HepG2 (cell line): Measurements from ENCODE around the gene TM9SF4. TPM values are rescaled to one million over a fixed set of nuclear protein-coding genes. Genes with fewer than 3 reads are reported as not detected.
A peak's percentile ranks its signal among the peaks of the same experiment; 100 is the strongest.

Experiments
- AHR ChIP-seq: IDR thresholded peaks from 2 replicates; pipeline ENCODE4 v1.6.1; 2018; ENCODE audit warnings: missing genetic modification reagents, missing compliant biosample characterization
- ATF4 ChIP-seq, 2 experiments: fragments of 450-650 bp in 1 of 2; sonication (generic) in 1 of 2; formaldehyde crosslinking; IDR thresholded peaks; 2 replicates each; pipeline versions ENCODE4 v1.5.0 to v1.8.0; 2020 to 2022; ENCODE audit warnings: mild to moderate bottlenecking in 1 of 2, missing genetic modification reagents in 1 of 2
- E2F2 ChIP-seq: sonication (generic); formaldehyde crosslinking; IDR thresholded peaks from 2 replicates; pipeline ENCODE4 v1.4.0; 2020; ENCODE audit warnings: missing genetic modification reagents, borderline replicate concordance
- ETV5 ChIP-seq: IDR thresholded peaks from 2 replicates; pipeline ENCODE4 v1.6.1; 2018; ENCODE audit warnings: missing biosample characterization, missing genetic modification reagents, inconsistent platforms, borderline replicate concordance
- GATAD2A ChIP-seq: IDR thresholded peaks from 2 replicates; pipeline ENCODE4 v1.6.1; 2016
- GMEB1 ChIP-seq: sonication (generic); formaldehyde crosslinking; IDR thresholded peaks from 2 replicates; pipeline ENCODE4 v1.5.1; 2020; ENCODE audit warnings: missing genetic modification reagents, mild to moderate bottlenecking, borderline replicate concordance
- HOXA5 ChIP-seq: sonication (generic); formaldehyde crosslinking; IDR thresholded peaks from 2 replicates; pipeline ENCODE4 v1.4.0; 2020; ENCODE audit warnings: missing genetic modification reagents
- MIXL1 ChIP-seq: IDR thresholded peaks from 2 replicates; pipeline ENCODE4 v1.6.1; 2016
- PRDM15 ChIP-seq: sonication (generic); formaldehyde crosslinking; IDR thresholded peaks from 2 replicates; pipeline ENCODE4 v1.4.0; 2020; ENCODE audit warnings: missing genetic modification reagents
- SKI ChIP-seq: fragments of 450-650 bp; IDR thresholded peaks from one replicate; pipeline ENCODE4 v1.6.1; 2018; ENCODE audit warnings: mild to moderate bottlenecking; ENCODE audit not compliant: partially characterized antibody
- SOX6 ChIP-seq, 2 experiments: fragments of 450-650 bp in 1 of 2; sonication (generic) in 1 of 2; formaldehyde crosslinking in 1 of 2; IDR thresholded peaks; 2 replicates each; pipeline versions ENCODE4 v1.4.0 to v1.6.1; 2017 to 2020; ENCODE audit warnings: antibody characterized with exemption in 1 of 2, mild to moderate bottlenecking in 1 of 2, missing genetic modification reagents in 1 of 2
- TBP ChIP-seq: sonication (generic); formaldehyde crosslinking; IDR thresholded peaks from 2 replicates; pipeline ENCODE4 v1.5.0; 2020; ENCODE audit warnings: missing genetic modification reagents
- ZNF546 ChIP-seq: sonication (generic); formaldehyde crosslinking; conservative IDR thresholded peaks from 2 replicates; pipeline ENCODE4 v1.8.1; 2023; ENCODE audit warnings: mild to moderate bottlenecking, missing genetic modification reagents
- ZNF674 ChIP-seq: sonication (generic); formaldehyde crosslinking; IDR thresholded peaks from 2 replicates; pipeline ENCODE4 v1.5.0; 2020; ENCODE audit warnings: low read depth, mild to moderate bottlenecking, missing genetic modification reagents
- polyA plus RNA-seq, 8 experiments: library from polyadenylated mRNA; depleted of rRNA in 3 of 8; stranded (reverse) in 7 of 8; unstranded in 1 of 8; fragments of >200 nt; fragmentation: Illumina TruSeq in 4 of 8; extraction: Trizol in 4 of 8; gene quantifications; 2 replicates each; pipeline versions ENCODE4 v1.2.1 to v1.2.3, GENCODE V29; 2011 to 2016; ENCODE audit warnings: low read depth in 4 of 8, missing spikeins in 1 of 8, mixed read lengths in 1 of 8; ENCODE audit not compliant: insufficient read depth in 1 of 8
- total RNA-seq, 5 experiments: library from RNA; depleted of rRNA; stranded (reverse); fragments of >200 nt; fragmentation: Illumina TruSeq; extraction: Trizol; gene quantifications; 2 replicates each; pipeline ENCODE4 v1.2.3, GENCODE V29; 2016; ENCODE audit warnings: low read depth in 1 of 5
- TF ChIP-seq, protein P1 (sequence below): sonication (generic); formaldehyde crosslinking; IDR thresholded peaks from 2 replicates; pipeline ENCODE4 v1.4.0; 2020; ENCODE audit warnings: missing genetic modification reagents

TM9SF4 gene
- total and polyA plus RNA-seq, 2 of the 13 experiments (the other 11 are each of a cell fraction or from before 2014, with no cell fraction given): 53.5 to 171 TPM

DNA sequence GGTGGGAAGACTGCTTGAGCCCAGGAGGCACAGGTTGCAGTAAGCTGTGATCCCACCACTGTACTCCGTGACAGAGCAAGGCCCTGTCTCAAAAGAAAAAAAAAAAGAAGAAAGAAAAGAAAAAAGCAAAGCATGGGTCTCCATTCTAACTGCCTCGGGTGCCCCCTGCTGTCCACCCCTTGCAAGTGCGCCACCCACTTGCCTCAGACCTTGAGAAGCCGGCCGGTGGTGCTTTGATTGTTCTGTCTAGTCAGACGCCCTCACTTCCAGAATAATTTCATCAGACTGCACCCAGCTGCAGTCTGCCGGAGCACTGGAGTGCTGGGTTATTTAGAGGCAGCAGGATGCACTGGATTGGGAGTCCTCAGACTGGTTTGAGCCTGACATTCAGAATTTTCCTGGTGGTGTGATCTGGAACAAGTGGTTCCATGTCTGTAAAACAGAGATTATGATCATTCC lies 17.6 kb upstream of the TM9SF4 start (continued):
- TF ChIP-seq AHR (CRISPR knock-in tag) (no peak), SOX6 (IDR thresholded peaks at IDR 0.05) (no peak), SOX6 (CRISPR knock-in tag; IDR thresholded peaks at IDR 0.05) (0 out of 2 replicates have a peak, but pooled peaks have one; percentile 15), ZNF674 (CRISPR knock-in tag) (no peak), ETV5 (CRISPR knock-in tag) (0 out of 2 replicates have a peak, but pooled peaks have one; percentile 4), GMEB1 (CRISPR knock-in tag) (0 out of 2 replicates have a peak, but pooled peaks have one; percentile 32), PRDM15 (0 out of 2 replicates have a peak, but pooled peaks have one; percentile 33), GATAD2A (CRISPR knock-in tag) (peak; percentile 62), SKI (peak; percentile 84), E2F2 (CRISPR knock-in tag) (no peak), MIXL1 (CRISPR knock-in tag) (0 out of 2 replicates have a peak, but pooled peaks have one; percentile 13), ATF4 (CRISPR knock-in tag; IDR thresholded peaks at IDR 0.05) (0 out of 4 replicates have a peak, but pooled peaks of 1 of the 2 experiments have one; percentile 71), TBP (no peak), HOXA5 (peak; percentile 75; the same call in 1 of the 2 replicates), ZNF546 (CRISPR knock-in tag) (no peak)
- TF ChIP-seq, protein P1, sequence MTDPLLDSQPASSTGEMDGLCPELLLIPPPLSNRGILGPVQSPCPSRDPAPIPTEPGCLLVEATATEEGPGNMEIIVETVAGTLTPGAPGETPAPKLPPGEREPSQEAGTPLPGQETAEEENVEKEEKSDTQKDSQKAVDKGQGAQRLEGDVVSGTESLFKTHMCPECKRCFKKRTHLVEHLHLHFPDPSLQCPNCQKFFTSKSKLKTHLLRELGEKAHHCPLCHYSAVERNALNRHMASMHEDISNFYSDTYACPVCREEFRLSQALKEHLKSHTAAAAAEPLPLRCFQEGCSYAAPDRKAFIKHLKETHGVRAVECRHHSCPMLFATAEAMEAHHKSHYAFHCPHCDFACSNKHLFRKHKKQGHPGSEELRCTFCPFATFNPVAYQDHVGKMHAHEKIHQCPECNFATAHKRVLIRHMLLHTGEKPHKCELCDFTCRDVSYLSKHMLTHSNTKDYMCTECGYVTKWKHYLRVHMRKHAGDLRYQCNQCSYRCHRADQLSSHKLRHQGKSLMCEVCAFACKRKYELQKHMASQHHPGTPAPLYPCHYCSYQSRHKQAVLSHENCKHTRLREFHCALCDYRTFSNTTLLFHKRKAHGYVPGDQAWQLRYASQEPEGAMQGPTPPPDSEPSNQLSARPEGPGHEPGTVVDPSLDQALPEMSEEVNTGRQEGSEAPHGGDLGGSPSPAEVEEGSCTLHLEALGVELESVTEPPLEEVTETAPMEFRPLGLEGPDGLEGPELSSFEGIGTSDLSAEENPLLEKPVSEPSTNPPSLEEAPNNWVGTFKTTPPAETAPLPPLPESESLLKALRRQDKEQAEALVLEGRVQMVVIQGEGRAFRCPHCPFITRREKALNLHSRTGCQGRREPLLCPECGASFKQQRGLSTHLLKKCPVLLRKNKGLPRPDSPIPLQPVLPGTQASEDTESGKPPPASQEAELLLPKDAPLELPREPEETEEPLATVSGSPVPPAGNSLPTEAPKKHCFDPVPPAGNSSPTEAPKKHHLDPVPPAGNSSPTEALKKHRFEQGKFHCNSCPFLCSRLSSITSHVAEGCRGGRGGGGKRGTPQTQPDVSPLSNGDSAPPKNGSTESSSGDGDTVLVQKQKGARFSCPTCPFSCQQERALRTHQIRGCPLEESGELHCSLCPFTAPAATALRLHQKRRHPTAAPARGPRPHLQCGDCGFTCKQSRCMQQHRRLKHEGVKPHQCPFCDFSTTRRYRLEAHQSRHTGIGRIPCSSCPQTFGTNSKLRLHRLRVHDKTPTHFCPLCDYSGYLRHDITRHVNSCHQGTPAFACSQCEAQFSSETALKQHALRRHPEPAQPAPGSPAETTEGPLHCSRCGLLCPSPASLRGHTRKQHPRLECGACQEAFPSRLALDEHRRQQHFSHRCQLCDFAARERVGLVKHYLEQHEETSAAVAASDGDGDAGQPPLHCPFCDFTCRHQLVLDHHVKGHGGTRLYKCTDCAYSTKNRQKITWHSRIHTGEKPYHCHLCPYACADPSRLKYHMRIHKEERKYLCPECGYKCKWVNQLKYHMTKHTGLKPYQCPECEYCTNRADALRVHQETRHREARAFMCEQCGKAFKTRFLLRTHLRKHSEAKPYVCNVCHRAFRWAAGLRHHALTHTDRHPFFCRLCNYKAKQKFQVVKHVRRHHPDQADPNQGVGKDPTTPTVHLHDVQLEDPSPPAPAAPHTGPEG (CRISPR knock-in tag): 0 out of 2 replicates have a peak, but pooled peaks have one; percentile 59
